ENCODE data around the gene SRPK2. TPM values are rescaled to one million over a fixed set of nuclear protein-coding genes. Genes with fewer than 3 reads are reported as not detected.

SRPK2 gene
- total RNA-seq, 2 donors from 2014 or later, result 52.6 to 99.5 TPM

GRCh38 chr7:105355701-105356100, 33.0 kb downstream of the SRPK2 start:
- Histone ChIP-seq H3K4me1 (replicated peaks) (peaks cover 5% of the 10 kb centered on the region), H3K27me3 (replicated peaks; ENCODE audit: insufficient read depth) (no peaks in the 10 kb centered on the region), H3K27ac (no peak overlapping the region), H3K9me3 (no peaks in the 10 kb centered on the region), H3K36me3 (no peaks in the 10 kb centered on the region), H3K4me3 (no peak overlapping the region)
- WGBS, result 84% methylated on average over 6 of the region's 6 CpGs
- intact Hi-C loops (cut with DNase I), result no loop called here
- TF ChIP-seq CTCF (IDR thresholded peaks at IDR 0.05), result no peak
- no peak for DNase-seq (ENCODE audit: low spot score)

- Histone ChIP-seq H3K27ac (no peak overlapping the region), H3K27me3 (replicated peaks; ENCODE audit: insufficient read depth) (no peaks in the 10 kb centered on the region), H3K4me3 (no peak overlapping the region), H3K36me3 (no peaks in the 10 kb centered on the region), H3K4me1 (replicated peaks) (peaks cover 5% of the 10 kb centered on the region), H3K9me3 (no peaks in the 10 kb centered on the region)
- TF ChIP-seq POLR2A (IDR thresholded peaks at IDR 0.05), result no peak
- intact Hi-C loops (cut with DNase I), result no loop called here
- 75% methylated on average over 2 of the region's 2 CpGs for WGBS
- DNase-seq (ENCODE audit: low spot score), result no peak
Measured at GRCh38 chr7:105354383-105354782, 34.3 kb downstream of the SRPK2 start.

- H3K27me3 ChIP-seq (replicated peaks; ENCODE audit: insufficient read depth), result no peaks in the 10 kb centered on the region
- no peaks in the 10 kb centered on the region for H3K36me3 ChIP-seq
- DNase-seq (ENCODE audit: low spot score), result no peak
- H3K27ac ChIP-seq, result no peak overlapping the region
- H3K9me3 ChIP-seq, result no peaks in the 10 kb centered on the region
- no peak for TF ChIP-seq CTCF (IDR thresholded peaks at IDR 0.05)
- TF ChIP-seq POLR2AphosphoS5 (IDR thresholded peaks at IDR 0.05), result no peak
- no peak for TF ChIP-seq POLR2A (IDR thresholded peaks at IDR 0.05)
- H3K4me3 ChIP-seq, result no peak overlapping the region
- 57% methylated on average over 5 of the region's 5 CpGs for WGBS
- intact Hi-C loops (cut with DNase I), result no loop called here
- peaks cover 5% of the 10 kb centered on the region for H3K4me1 ChIP-seq (replicated peaks)
Measured at GRCh38 chr7:105353752-105354328, 34.9 kb downstream of the SRPK2 start.

- intact Hi-C loops (cut with DNase I), result no loop called here
- Histone ChIP-seq H3K4me1 (replicated peaks) (peaks cover 5% of the 10 kb centered on the region), H3K4me3 (no peak overlapping the region), H3K9me3 (no peaks in the 10 kb centered on the region), H3K27me3 (replicated peaks; ENCODE audit: insufficient read depth) (no peaks in the 10 kb centered on the region), H3K27ac (peak overlapping the region in 1 of 2 donors; percentile 14), H3K36me3 (no peaks in the 10 kb centered on the region)
- TF ChIP-seq CTCF (IDR thresholded peaks at IDR 0.05), result no peak
- no peak for TF ChIP-seq POLR2AphosphoS5 (IDR thresholded peaks at IDR 0.05)
- TF ChIP-seq POLR2A (IDR thresholded peaks at IDR 0.05), result no peak
- WGBS, result 82% methylated on average over 4 of the region's 4 CpGs
- no peak for DNase-seq (ENCODE audit: low spot score)
Measured at GRCh38 chr7:105352901-105353668, 35.6 kb downstream of the SRPK2 start.

- Histone ChIP-seq H3K4me3 (no peak overlapping the region), H3K36me3 (no peaks in the 10 kb centered on the region), H3K27ac (no peak overlapping the region), H3K9me3 (no peaks in the 10 kb centered on the region), H3K27me3 (replicated peaks; ENCODE audit: insufficient read depth) (no peaks in the 10 kb centered on the region), H3K4me1 (replicated peaks) (peaks cover 5% of the 10 kb centered on the region)
- TF ChIP-seq POLR2A (IDR thresholded peaks at IDR 0.05) (no peak), CTCF (IDR thresholded peaks at IDR 0.05) (no peak), POLR2AphosphoS5 (IDR thresholded peaks at IDR 0.05) (peak; percentile 48)
- 16% methylated on average over 3 of the region's 3 CpGs for WGBS
- peak; percentile 46 for DNase-seq (ENCODE audit: low spot score)
- intact Hi-C loops (cut with DNase I), result no loop called here
Measured at GRCh38 chr7:105352018-105352612, 36.6 kb downstream of the SRPK2 start.

Measured in prostate gland (tissue), 2 donors.